ENCODE results near the gene NEUROD2.

Gene NEUROD2

GRCh38 chr17:39578272-39578671 lies 29.4 kb downstream of the NEUROD2 start:
- DNase-seq: no peak

- peak; percentile 53 to 69 for DNase-seq
Observed at GRCh38 chr17:39576187-39576586, 31.5 kb downstream of the NEUROD2 start.

GRCh38 chr17:39573447-39574298 lies 34.0 kb downstream of the NEUROD2 start:
- DNase-seq: peak; percentile 35 to 76

GRCh38 chr17:39572121-39572520 lies 35.6 kb downstream of the NEUROD2 start:
- DNase-seq: no peak

- DNase-seq: no peak
Observed at GRCh38 chr17:39569126-39569525, 38.6 kb downstream of the NEUROD2 start.

GRCh38 chr17:39568702-39569101 lies 39.0 kb downstream of the NEUROD2 start:
- no peak for DNase-seq

- no peak for DNase-seq
Observed at GRCh38 chr17:39566094-39566850, 41.4 kb downstream of the NEUROD2 start.

- DNase-seq: peak; percentile 49 to 60
Observed at GRCh38 chr17:39564211-39564848, 43.4 kb downstream of the NEUROD2 start.

- DNase-seq: peak in 1 of 2 experiments; percentile 40
Observed at GRCh38 chr17:39563476-39563875, 44.2 kb downstream of the NEUROD2 start.

GRCh38 chr17:39562976-39563375 lies 44.7 kb downstream of the NEUROD2 start:
- peak in 1 of 2 experiments; percentile 24 for DNase-seq

GRCh38 chr17:39562395-39562794 lies 45.3 kb downstream of the NEUROD2 start:
- no peak for DNase-seq

GRCh38 chr17:39556423-39556822 lies 51.3 kb downstream of the NEUROD2 start:
- DNase-seq: no peak

GRCh38 chr17:39555368-39555767 lies 52.4 kb downstream of the NEUROD2 start:
- DNase-seq: peak; percentile 13 to 69

Measured in NCI-H526 (cell line).